Karpas-422 (cell line): Measurements from ENCODE around the gene DHRS11. TPM values are rescaled to one million over a fixed set of nuclear protein-coding genes. Genes with fewer than 3 reads are reported as not detected.

ENCODE experiments used
- DNase-seq: peaks from one replicate; pipeline ENCODE4 v3.0.0-alpha.2; 2015
- H2AFZ ChIP-seq: fragments of 200-600 bp; sonication (generic); 2 replicates; pipeline ENCODE4 v1.6.1; 2014; ENCODE audit warnings: antibody characterized with exemption, low read length, mixed read lengths
- H3K27ac ChIP-seq: fragments of 200-600 bp; sonication (generic); 2 replicates; pipeline ENCODE4 v1.5.1; 2014; ENCODE audit warnings: mild to moderate bottlenecking, low read length, moderate library complexity
- H3K27me3 ChIP-seq: fragments of 200-600 bp; sonication (generic); 2 replicates; pipeline ENCODE4 v1.6.1; 2014; ENCODE audit warnings: low read length, mixed read lengths
- H3K36me3 ChIP-seq: fragments of 200-600 bp; sonication (generic); 2 replicates; pipeline ENCODE4 v1.6.1; 2014; ENCODE audit warnings: low read length, mixed read lengths; ENCODE audit not compliant: insufficient read depth
- H3K4me1 ChIP-seq: fragments of 200-600 bp; sonication (generic); 2 replicates; pipeline ENCODE4 v1.6.1; 2014; ENCODE audit warnings: mild to moderate bottlenecking, low read length, mixed read lengths
- H3K4me2 ChIP-seq: fragments of 200-600 bp; sonication (generic); 2 replicates; pipeline ENCODE4 v1.6.1; 2014; ENCODE audit warnings: low read length, low read depth, mild to moderate bottlenecking; ENCODE audit not compliant: poor library complexity, severe bottlenecking
- H3K4me3 ChIP-seq: fragments of 200-600 bp; sonication (generic); 2 replicates; pipeline ENCODE4 v1.5.1; 2014; ENCODE audit warnings: mild to moderate bottlenecking, antibody characterized with exemption, low read length, mixed read lengths
- H3K79me2 ChIP-seq: fragments of 200-600 bp; sonication (generic); 2 replicates; pipeline ENCODE4 v1.6.1; 2014; ENCODE audit warnings: mild to moderate bottlenecking, low read length, mixed read lengths
- H3K9ac ChIP-seq: fragments of 200-600 bp; sonication (generic); 2 replicates; pipeline ENCODE4 v1.6.0; 2014; ENCODE audit warnings: low read length
- H3K9me2 ChIP-seq: fragments of 200-600 bp; sonication (generic), shearing (Covaris generic); replicated peaks from 2 replicates; pipeline ENCODE4 v1.6.0; 2014; ENCODE audit warnings: mild to moderate bottlenecking, low read length, moderate library complexity; ENCODE audit not compliant: insufficient read depth
- H3K9me3 ChIP-seq: fragments of 300-700, 200-600 bp; sonication (generic); 2 replicates; pipeline ENCODE4 v1.6.1; 2014; ENCODE audit warnings: low read length, mixed read lengths
- H4K20me1 ChIP-seq: fragments of 200-600 bp; sonication (generic); 2 replicates; pipeline ENCODE4 v1.6.1; 2014; ENCODE audit warnings: mild to moderate bottlenecking, antibody characterized with exemption, low read length, low read depth; ENCODE audit not compliant: insufficient read depth
- total RNA-seq: library from RNA; depleted of rRNA; stranded (reverse); fragments of >200 nt; shearing (Covaris generic); gene quantifications from 2 replicates; pipeline ENCODE4 v1.2.3, GENCODE V29; 2014; ENCODE audit warnings: low replicate concordance; rRNA removed

The DHRS11 gene
- total RNA-seq, 1 experiment from 2014 or later: 13.6 TPM

DNA sequence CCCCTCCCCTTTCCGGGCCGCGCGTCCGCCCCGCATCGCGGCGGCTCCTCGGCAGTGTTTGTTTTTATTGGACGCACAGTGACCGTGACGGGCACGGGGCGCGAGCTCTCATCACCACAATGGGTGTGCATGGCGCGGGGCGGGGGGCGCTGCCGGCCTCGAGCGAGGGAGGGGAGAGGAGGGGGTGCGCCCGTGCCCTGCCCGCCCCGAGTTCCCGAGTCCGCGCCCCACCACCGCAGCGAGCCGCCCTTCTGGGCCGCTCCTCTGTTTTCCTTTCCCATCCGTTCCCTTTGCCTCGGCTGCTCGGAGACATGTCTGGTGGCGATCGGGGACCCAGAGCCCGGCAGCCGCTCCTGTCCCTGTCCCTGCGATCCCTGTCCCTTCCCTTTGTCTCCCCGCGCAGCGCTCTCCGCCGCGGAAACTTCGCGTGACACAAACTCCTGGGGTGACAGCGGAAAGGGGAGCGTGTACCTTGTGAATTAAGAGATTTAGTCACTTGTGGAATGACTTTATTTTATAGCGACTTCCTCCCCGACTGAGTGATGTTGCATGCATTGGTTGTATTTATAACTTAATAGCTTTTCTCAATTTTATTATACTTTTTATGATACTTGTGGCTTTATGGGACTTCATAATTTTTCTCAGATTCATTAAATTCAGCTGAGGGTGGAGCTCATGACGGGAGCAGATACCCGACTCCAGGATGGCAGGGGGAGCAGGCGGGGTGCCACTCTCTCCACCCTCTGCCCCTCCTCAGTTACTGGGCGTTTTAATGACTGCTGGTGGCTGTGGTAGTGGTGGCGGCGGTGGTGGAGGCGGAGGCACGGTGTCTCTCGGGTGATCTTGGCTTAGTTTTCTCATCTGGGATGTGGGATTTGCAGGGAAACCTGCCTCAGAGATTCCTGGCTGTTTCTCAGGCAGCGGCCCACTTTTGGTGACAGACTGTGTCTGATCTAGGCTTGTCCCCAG lies 50.5 kb downstream of the DHRS11 start:
- H3K9ac ChIP-seq: no peak overlapping the region
- no peaks in the 10 kb centered on the region for H3K36me3 ChIP-seq
- H3K4me1 ChIP-seq: no peaks in the 10 kb centered on the region
- H3K4me2 ChIP-seq: no peak overlapping the region
- H4K20me1 ChIP-seq: no peaks in the 10 kb centered on the region; the same call in 1 of the 2 replicates
- no peak overlapping the region for H2AFZ ChIP-seq
- no peak overlapping the region for H3K27ac ChIP-seq
- H3K79me2 ChIP-seq: no peaks in the 10 kb centered on the region
- H3K27me3 ChIP-seq: no peaks in the 10 kb centered on the region
- H3K9me2 ChIP-seq: no peaks in the 10 kb centered on the region
- no peaks in the 10 kb centered on the region for H3K9me3 ChIP-seq
- no peak for DNase-seq
- no peak overlapping the region for H3K4me3 ChIP-seq

GRCh38 chr17:36643086-36643685 lies 51.5 kb downstream of the DHRS11 start:
- H3K9me2 ChIP-seq: no peaks in the 10 kb centered on the region
- no peak for DNase-seq
- H3K4me3 ChIP-seq: no peak overlapping the region
- no peaks in the 10 kb centered on the region for H3K4me1 ChIP-seq
- H4K20me1 ChIP-seq: no peaks in the 10 kb centered on the region; the same call in 1 of the 2 replicates
- no peak overlapping the region for H3K4me2 ChIP-seq
- no peaks in the 10 kb centered on the region for H3K79me2 ChIP-seq
- no peak overlapping the region for H3K9ac ChIP-seq
- H3K27ac ChIP-seq: no peak overlapping the region
- H3K9me3 ChIP-seq: no peaks in the 10 kb centered on the region
- H3K36me3 ChIP-seq: no peaks in the 10 kb centered on the region
- no peak overlapping the region for H2AFZ ChIP-seq
- H3K27me3 ChIP-seq: no peaks in the 10 kb centered on the region

GRCh38 chr17:36645422-36645821 lies 53.7 kb downstream of the DHRS11 start:
- Histone ChIP-seq H3K36me3 (no peaks in the 10 kb centered on the region), H3K4me2 (no peak overlapping the region), H3K9ac (no peak overlapping the region), H4K20me1 (peaks cover 2% of the 10 kb centered on the region; the same call in 1 of the 2 replicates), H2AFZ (no peak overlapping the region), H3K4me3 (no peak overlapping the region), H3K79me2 (no peaks in the 10 kb centered on the region), H3K27ac (no peak overlapping the region), H3K4me1 (peaks cover 5% of the 10 kb centered on the region), H3K9me2 (no peaks in the 10 kb centered on the region), H3K27me3 (no peaks in the 10 kb centered on the region), H3K9me3 (no peaks in the 10 kb centered on the region)
- DNase-seq: no peak

GRCh38 chr17:36647636-36648035 lies 56.0 kb downstream of the DHRS11 start:
- Histone ChIP-seq H3K27me3 (no peaks in the 10 kb centered on the region), H3K9me3 (no peaks in the 10 kb centered on the region), H2AFZ (no peak overlapping the region), H4K20me1 (peaks cover 10% of the 10 kb centered on the region; the same call in 1 of the 2 replicates), H3K4me3 (no peak overlapping the region), H3K9me2 (no peaks in the 10 kb centered on the region), H3K36me3 (no peaks in the 10 kb centered on the region), H3K79me2 (no peaks in the 10 kb centered on the region), H3K27ac (no peak overlapping the region), H3K4me1 (peaks cover 10% of the 10 kb centered on the region), H3K4me2 (no peak overlapping the region), H3K9ac (no peak overlapping the region)
- DNase-seq: no peak

GRCh38 chr17:36650096-36650775 lies 58.6 kb downstream of the DHRS11 start:
- H3K27ac ChIP-seq: no peak overlapping the region
- no peaks in the 10 kb centered on the region for H3K9me2 ChIP-seq
- no peak overlapping the region for H2AFZ ChIP-seq
- H3K9me3 ChIP-seq: no peaks in the 10 kb centered on the region
- peaks cover 10% of the 10 kb centered on the region; the same call in 1 of the 2 replicates for H4K20me1 ChIP-seq
- H3K9ac ChIP-seq: no peak overlapping the region
- H3K27me3 ChIP-seq: no peaks in the 10 kb centered on the region
- H3K79me2 ChIP-seq: no peaks in the 10 kb centered on the region
- H3K4me3 ChIP-seq: no peak overlapping the region
- H3K36me3 ChIP-seq: no peaks in the 10 kb centered on the region
- H3K4me2 ChIP-seq: no peak overlapping the region
- peaks cover 10% of the 10 kb centered on the region for H3K4me1 ChIP-seq
- DNase-seq: peak; percentile 56

Other genes with a start within 250 kb of the DHRS11 start
- not detected in 2 replicates for gene TBC1D3H, start 203.4 kb upstream of the DHRS11 start, total RNA-seq
- 34.0 and 72.1 TPM in 2 replicates for gene ZNHIT3, start 105.2 kb upstream of the DHRS11 start, total RNA-seq
- gene MYO19, start 57.0 kb upstream of the DHRS11 start, total RNA-seq: 50.6 and 58.9 TPM in 2 replicates
- 3.9 and 6.7 TPM in 2 replicates for gene PIGW, start 56.9 kb upstream of the DHRS11 start, total RNA-seq
- gene GGNBP2, start 47.0 kb upstream of the DHRS11 start, total RNA-seq: 41.7 and 49.5 TPM in 2 replicates
- 11.7 and 18.0 TPM in 2 replicates for gene MRM1, start 9.7 kb downstream of the DHRS11 start, total RNA-seq